ENCODE results near the gene MYPN. TPM values are rescaled to one million over a fixed set of nuclear protein-coding genes. Genes with fewer than 3 reads are reported as not detected.
A peak's percentile ranks its signal among the peaks of the same experiment; 100 is the strongest.

MYPN gene
- total and polyA plus RNA-seq, 2 donors from 2014 or later = 0.06 TPM; not detected in 1

DNA sequence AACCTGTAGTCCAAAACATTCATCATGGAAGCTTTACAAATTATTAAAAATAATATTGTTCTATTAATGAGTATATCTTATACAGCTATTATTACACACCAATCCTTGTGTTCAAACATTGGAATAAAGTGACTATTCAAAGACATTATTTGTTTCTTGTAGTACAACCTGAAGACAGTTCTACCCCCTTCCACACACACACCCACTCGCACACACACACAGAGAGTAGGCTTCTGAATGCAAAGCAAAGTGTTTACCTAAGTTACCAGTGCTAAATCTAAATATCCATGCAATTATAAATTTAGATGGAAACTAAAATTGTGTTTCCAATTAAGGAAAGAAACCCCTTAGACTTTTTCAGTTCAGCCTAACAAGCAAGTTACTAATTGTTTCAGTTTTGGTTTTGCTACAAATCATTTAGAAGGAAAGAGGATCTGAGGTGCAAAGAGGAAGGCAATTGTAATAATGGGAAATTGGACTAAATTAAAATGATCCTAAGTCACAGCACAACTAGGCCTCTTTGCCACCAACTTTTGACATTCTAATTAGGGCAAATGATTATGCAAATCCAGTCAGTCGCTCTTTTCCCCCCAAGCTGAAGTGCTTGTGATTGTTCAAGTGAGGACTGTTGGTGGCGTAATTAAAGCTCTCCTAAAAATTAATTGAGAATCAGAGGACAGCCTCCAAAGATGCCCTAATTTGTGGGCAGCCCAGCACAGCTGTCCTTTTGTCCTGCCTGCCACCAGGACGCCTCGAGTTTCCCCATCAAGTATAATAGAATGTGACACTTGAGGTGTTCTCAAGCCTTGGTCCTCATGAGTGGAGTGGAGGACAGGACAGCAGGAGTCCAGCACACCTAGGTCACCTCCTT, 142.6 kb downstream of the MYPN start:
- FAIRE-seq (no peak), DNase-seq (no peak)
- Histone ChIP-seq H3K27ac (ENCODE audit: low read depth in 2 of 2, low read length in 2 of 2) (no peak overlapping the region), H3K4me1 (ENCODE audit: control insufficient read depth in 2 of 3, insufficient read depth in 2 of 3, low read depth in 1 of 3, low read length in 3 of 3) (peaks cover 0 to 4% (median 0%) of the 10 kb centered on the region in 3 donors), H3K9me3 (ENCODE audit: control insufficient read depth in 2 of 3, insufficient read depth in 1 of 3, low read length in 3 of 3) (no peaks in the 10 kb centered on the region), H3K36me3 (ENCODE audit: control insufficient read depth in 2 of 3, insufficient read depth in 3 of 3, low read length in 3 of 3) (no peaks in the 10 kb centered on the region), H3K9ac (ENCODE audit: low read length in 3 of 3) (no peak overlapping the region), H3K4me3 (ENCODE audit: low read length in 3 of 3) (no peak overlapping the region), H3K27me3 (ENCODE audit: control insufficient read depth, insufficient read depth, low read length) (no peaks in the 10 kb centered on the region)
- TF ChIP-seq CTCF (IDR thresholded peaks at IDR 0.05; ENCODE audit: borderline replicate concordance, extremely low read depth, insufficient read depth) = no peak
- intact Hi-C loops (cut with DNase I) = no loop called here

- no peak for TF ChIP-seq CTCF (IDR thresholded peaks at IDR 0.05; ENCODE audit: borderline replicate concordance, extremely low read depth, insufficient read depth)
- no peak for FAIRE-seq
- Histone ChIP-seq H3K4me3 (ENCODE audit: low read length in 3 of 3) (no peak overlapping the region), H3K36me3 (ENCODE audit: control insufficient read depth in 2 of 3, insufficient read depth in 3 of 3, low read length in 3 of 3) (no peaks in the 10 kb centered on the region), H3K9ac (ENCODE audit: low read length in 3 of 3) (no peak overlapping the region), H3K9me3 (ENCODE audit: control insufficient read depth in 2 of 3, insufficient read depth in 1 of 3, low read length in 3 of 3) (no peaks in the 10 kb centered on the region), H3K27me3 (ENCODE audit: control insufficient read depth, insufficient read depth, low read length) (no peaks in the 10 kb centered on the region), H3K27ac (ENCODE audit: low read depth in 2 of 2, low read length in 2 of 2) (no peak overlapping the region), H3K4me1 (ENCODE audit: control insufficient read depth in 2 of 3, insufficient read depth in 2 of 3, low read depth in 1 of 3, low read length in 3 of 3) (peaks cover 0 to 4% (median 0%) of the 10 kb centered on the region in 3 donors)
- DNase-seq = peak in 3 of 5 donors; percentile 29 to 80 (median 79)
- intact Hi-C loops (cut with DNase I) = no loop called here
Measured at GRCh38 chr10:68253346-68253745, 144.1 kb downstream of the MYPN start.

- no peak for TF ChIP-seq CTCF (IDR thresholded peaks at IDR 0.05; ENCODE audit: borderline replicate concordance, extremely low read depth, insufficient read depth)
- no peak for FAIRE-seq
- Histone ChIP-seq H3K4me1 (ENCODE audit: control insufficient read depth in 2 of 3, insufficient read depth in 2 of 3, low read depth in 1 of 3, low read length in 3 of 3) (peaks cover 0 to 3% (median 0%) of the 10 kb centered on the region in 3 donors), H3K4me3 (ENCODE audit: low read length in 3 of 3) (no peak overlapping the region), H3K9ac (ENCODE audit: low read length in 3 of 3) (no peak overlapping the region), H3K36me3 (ENCODE audit: control insufficient read depth in 2 of 3, insufficient read depth in 3 of 3, low read length in 3 of 3) (no peaks in the 10 kb centered on the region), H3K9me3 (ENCODE audit: control insufficient read depth in 2 of 3, insufficient read depth in 1 of 3, low read length in 3 of 3) (no peaks in the 10 kb centered on the region), H3K27me3 (ENCODE audit: control insufficient read depth, insufficient read depth, low read length) (no peaks in the 10 kb centered on the region), H3K27ac (ENCODE audit: low read depth in 2 of 2, low read length in 2 of 2) (no peak overlapping the region)
- no peak for DNase-seq
- intact Hi-C loops (cut with DNase I) = no loop called here
Measured at GRCh38 chr10:68261132-68261856, 152.0 kb downstream of the MYPN start.

Other genes with a start within 250 kb of the MYPN start
- gene SIRT1, start 224.8 kb upstream of the MYPN start, total RNA-seq = 24.8 TPM
- gene SIRT1, start 224.8 kb upstream of the MYPN start, polyA plus RNA-seq (ENCODE audit: insufficient read depth, low read depth, low replicate concordance) = 5.0 TPM
- gene HERC4, start 34.2 kb upstream of the MYPN start, total RNA-seq = 47.1 TPM
- gene HERC4, start 34.2 kb upstream of the MYPN start, polyA plus RNA-seq (ENCODE audit: insufficient read depth, low read depth, low replicate concordance) = 13.3 TPM
- 0.16 TPM for gene ATOH7, start 122.6 kb downstream of the MYPN start, total RNA-seq
- 0.45 TPM for gene ATOH7, start 122.6 kb downstream of the MYPN start, polyA plus RNA-seq (ENCODE audit: insufficient read depth, low read depth, low replicate concordance)
- gene HNRNPH3, start 222.6 kb downstream of the MYPN start, total RNA-seq = 114 TPM
- 119 TPM for gene HNRNPH3, start 222.6 kb downstream of the MYPN start, polyA plus RNA-seq (ENCODE audit: insufficient read depth, low read depth, low replicate concordance)
- 33.5 TPM for gene PBLD, start 223.4 kb downstream of the MYPN start, total RNA-seq
- gene PBLD, start 223.4 kb downstream of the MYPN start, polyA plus RNA-seq (ENCODE audit: insufficient read depth, low read depth, low replicate concordance) = 104 TPM

Data from kidney (tissue), 14 donors.